Neuron (in vitro differentiated cells): Measurements from ENCODE around the gene KLHL14.

Source experiments
- H2AFZ ChIP-seq: one replicate; pipeline ENCODE4 v1.6.1; 2013; ENCODE audit warnings: low read depth, mild to moderate bottlenecking, inconsistent platforms, low read length, moderate library complexity
- H3K27me3 ChIP-seq: one replicate; pipeline ENCODE4 v1.6.1; 2013; ENCODE audit warnings: low read length; ENCODE audit not compliant: insufficient read depth
- H3K36me3 ChIP-seq: one replicate; pipeline ENCODE4 v1.6.1; 2013; ENCODE audit warnings: low read length; ENCODE audit not compliant: insufficient read depth
- H3K4me1 ChIP-seq: one replicate; pipeline ENCODE4 v1.6.1; 2013; ENCODE audit warnings: low read length; ENCODE audit not compliant: insufficient read depth
- H3K4me3 ChIP-seq: 2 replicates; pipeline ENCODE4 v1.5.1; 2013; ENCODE audit warnings: mild to moderate bottlenecking, low read length, moderate library complexity
- H3K9me3 ChIP-seq: one replicate; pipeline ENCODE4 v1.6.1; 2013; ENCODE audit warnings: low read length

The KLHL14 gene

GRCh38 chr18:32764611-32765244, 8.1 kb downstream of the KLHL14 start:
- H3K36me3 ChIP-seq: no peaks in the 10 kb centered on the region
- H3K4me3 ChIP-seq: no peak overlapping the region
- H3K27me3 ChIP-seq: peaks cover 5% of the 10 kb centered on the region
- no peaks in the 10 kb centered on the region for H3K9me3 ChIP-seq
- H2AFZ ChIP-seq: no peak overlapping the region
- peaks cover 6% of the 10 kb centered on the region for H3K4me1 ChIP-seq

DNA sequence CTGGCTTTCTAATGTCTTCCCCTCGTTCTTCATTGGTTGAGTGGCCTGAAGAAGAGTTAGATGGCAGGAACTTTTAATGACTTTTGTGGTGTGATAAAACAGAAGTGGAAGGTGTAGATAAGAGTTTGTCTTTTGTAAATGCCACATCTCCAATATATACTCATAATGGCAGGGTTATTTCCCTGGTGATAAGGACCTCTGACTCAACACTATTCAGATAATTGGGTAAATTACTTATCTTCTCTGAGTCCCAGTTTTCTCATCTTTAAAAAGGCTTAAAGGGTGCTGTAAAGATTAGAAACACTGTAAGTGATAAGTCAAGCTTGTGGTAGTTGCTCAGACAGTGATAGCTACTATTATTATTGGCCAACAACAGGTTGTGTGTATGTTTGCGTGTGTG, 9.5 kb downstream of the KLHL14 start:
- H3K27me3 ChIP-seq: no peaks in the 10 kb centered on the region
- no peaks in the 10 kb centered on the region for H3K36me3 ChIP-seq
- H2AFZ ChIP-seq: no peak overlapping the region
- H3K4me3 ChIP-seq: no peak overlapping the region
- no peaks in the 10 kb centered on the region for H3K4me1 ChIP-seq
- no peaks in the 10 kb centered on the region for H3K9me3 ChIP-seq

DNA sequence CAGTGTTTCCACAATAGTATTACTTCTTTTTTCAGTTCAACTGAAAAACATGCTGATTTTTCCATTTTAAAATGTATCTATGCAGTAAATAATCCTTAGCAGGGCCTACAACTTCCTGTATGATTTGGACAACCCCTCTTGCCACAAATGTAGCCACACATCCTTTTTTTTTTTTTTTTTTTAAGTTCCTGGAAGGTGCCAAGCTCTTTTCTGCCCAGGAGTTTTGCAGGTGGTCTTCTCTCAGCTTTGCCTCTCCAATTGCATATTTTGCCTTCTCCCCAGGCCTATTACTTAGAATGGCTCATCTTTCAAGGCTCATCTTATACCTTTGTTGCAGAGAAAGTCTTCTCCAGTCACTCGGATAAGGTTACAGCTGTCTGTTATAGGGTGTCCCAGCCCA, 11.6 kb downstream of the KLHL14 start:
- Histone ChIP-seq H2AFZ (no peak overlapping the region), H3K4me1 (no peaks in the 10 kb centered on the region), H3K9me3 (no peaks in the 10 kb centered on the region), H3K36me3 (no peaks in the 10 kb centered on the region), H3K27me3 (no peaks in the 10 kb centered on the region), H3K4me3 (no peak overlapping the region)

- Histone ChIP-seq H3K4me3 (no peak overlapping the region), H3K4me1 (no peaks in the 10 kb centered on the region), H3K36me3 (no peaks in the 10 kb centered on the region), H3K27me3 (no peaks in the 10 kb centered on the region), H3K9me3 (no peaks in the 10 kb centered on the region), H2AFZ (no peak overlapping the region)
Measured at GRCh38 chr18:32760391-32760790, 12.4 kb downstream of the KLHL14 start.

DNA sequence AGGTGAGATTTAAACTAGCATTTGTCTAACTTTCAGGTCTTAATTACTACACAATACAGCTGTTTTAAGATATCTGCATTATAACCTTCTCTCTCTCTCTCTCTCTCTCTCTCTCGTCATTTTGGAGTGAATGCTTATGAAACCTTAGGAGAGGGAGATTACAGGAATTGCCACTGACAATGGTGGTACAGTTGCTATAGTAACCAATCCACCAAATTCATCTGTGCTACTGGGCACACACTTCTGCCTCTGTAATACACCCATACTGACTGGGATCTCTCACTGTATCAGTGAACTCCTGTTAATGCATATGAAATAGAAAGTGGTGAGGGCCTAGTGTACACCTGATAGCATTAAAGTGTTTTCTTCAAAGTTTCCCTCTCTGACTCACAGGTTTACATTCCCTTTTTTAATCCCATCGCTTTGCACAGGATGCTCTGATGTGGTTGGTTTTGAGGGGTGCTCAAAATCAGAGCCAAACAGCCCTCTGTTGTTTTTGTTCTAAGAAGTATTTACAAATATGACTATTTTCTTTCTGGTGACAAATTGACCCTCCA, 13.1 kb downstream of the KLHL14 start:
- Histone ChIP-seq H3K4me1 (peaks cover 2% of the 10 kb centered on the region), H3K27me3 (no peaks in the 10 kb centered on the region), H2AFZ (no peak overlapping the region), H3K36me3 (no peaks in the 10 kb centered on the region), H3K4me3 (no peak overlapping the region), H3K9me3 (no peaks in the 10 kb centered on the region)

- Histone ChIP-seq H3K4me3 (no peak overlapping the region), H3K4me1 (peaks cover 2% of the 10 kb centered on the region), H3K9me3 (no peaks in the 10 kb centered on the region), H2AFZ (no peak overlapping the region), H3K27me3 (no peaks in the 10 kb centered on the region), H3K36me3 (no peaks in the 10 kb centered on the region)
Measured at GRCh38 chr18:32754508-32755263, 18.1 kb downstream of the KLHL14 start.

- Histone ChIP-seq H3K27me3 (no peaks in the 10 kb centered on the region), H3K9me3 (no peaks in the 10 kb centered on the region), H3K4me1 (peaks cover 2% of the 10 kb centered on the region), H2AFZ (no peak overlapping the region), H3K4me3 (no peak overlapping the region), H3K36me3 (no peaks in the 10 kb centered on the region)
Measured at GRCh38 chr18:32753656-32754260, 19.1 kb downstream of the KLHL14 start.

DNA sequence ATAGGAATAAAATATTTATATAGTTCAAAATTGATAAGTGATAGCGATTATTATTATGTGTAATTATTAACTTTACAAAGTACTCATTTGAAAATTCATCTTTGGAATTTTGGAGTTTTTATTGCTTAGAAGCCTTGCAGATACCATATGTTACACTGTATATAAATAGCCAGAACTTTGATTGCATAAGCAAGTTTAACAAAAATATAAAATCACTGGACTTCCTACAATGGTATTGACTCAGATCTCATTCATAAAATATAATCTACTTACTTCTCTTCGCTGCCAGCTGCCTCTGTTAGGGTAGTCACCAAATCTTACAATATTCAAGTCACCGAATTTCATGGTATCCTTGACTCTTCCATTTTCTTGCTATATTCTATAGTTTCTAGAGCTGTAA, 22.5 kb downstream of the KLHL14 start:
- H3K4me1 ChIP-seq: peaks cover 2% of the 10 kb centered on the region
- no peaks in the 10 kb centered on the region for H3K9me3 ChIP-seq
- H3K27me3 ChIP-seq: no peaks in the 10 kb centered on the region
- H3K36me3 ChIP-seq: no peaks in the 10 kb centered on the region
- no peak overlapping the region for H2AFZ ChIP-seq
- no peak overlapping the region for H3K4me3 ChIP-seq

DNA sequence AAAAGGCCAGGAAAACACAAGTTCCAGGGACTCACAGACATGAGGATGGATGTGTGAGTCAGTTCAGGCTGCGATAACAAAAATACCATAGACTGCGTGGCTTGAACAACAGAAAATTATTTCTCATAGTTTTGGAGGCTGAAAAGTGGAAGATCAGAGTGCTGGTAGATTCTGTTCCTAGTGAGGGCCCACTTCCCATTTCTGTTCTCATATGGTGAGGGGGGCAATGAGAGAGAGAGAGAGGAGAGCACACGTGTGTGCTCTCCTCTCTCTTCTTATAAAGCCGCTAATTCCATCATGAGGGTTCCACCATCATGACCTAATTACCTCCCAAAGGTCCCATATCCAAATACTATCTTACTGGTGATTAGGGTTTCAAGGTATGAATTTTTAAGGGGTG, 23.0 kb downstream of the KLHL14 start:
- no peak overlapping the region for H2AFZ ChIP-seq
- H3K36me3 ChIP-seq: no peaks in the 10 kb centered on the region
- peaks cover under 1% of the 10 kb centered on the region for H3K4me1 ChIP-seq
- no peak overlapping the region for H3K4me3 ChIP-seq
- H3K27me3 ChIP-seq: no peaks in the 10 kb centered on the region
- no peaks in the 10 kb centered on the region for H3K9me3 ChIP-seq

DNA sequence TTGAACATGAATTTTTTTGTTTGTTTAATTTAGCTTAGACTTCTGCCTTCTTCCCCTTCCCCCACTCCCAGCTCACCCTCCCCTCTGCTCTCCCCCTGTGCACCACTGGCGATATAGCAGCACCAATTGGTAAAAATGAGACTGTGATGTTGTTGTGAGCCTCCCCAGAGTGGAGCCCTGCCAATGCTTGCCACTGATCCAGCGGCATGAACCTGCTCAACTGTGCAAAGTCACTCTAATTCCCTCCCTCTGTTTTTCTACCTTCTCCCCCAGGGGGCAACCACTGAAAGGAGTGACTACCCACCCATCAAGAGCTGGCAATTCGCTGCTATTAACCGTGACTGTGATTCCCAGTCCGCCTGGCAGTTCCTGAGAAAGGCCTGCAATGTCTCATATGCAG, 30.2 kb downstream of the KLHL14 start:
- H3K4me3 ChIP-seq: no peak overlapping the region
- no peaks in the 10 kb centered on the region for H3K36me3 ChIP-seq
- no peaks in the 10 kb centered on the region for H3K9me3 ChIP-seq
- H3K4me1 ChIP-seq: no peaks in the 10 kb centered on the region
- H3K27me3 ChIP-seq: no peaks in the 10 kb centered on the region
- H2AFZ ChIP-seq: no peak overlapping the region

DNA sequence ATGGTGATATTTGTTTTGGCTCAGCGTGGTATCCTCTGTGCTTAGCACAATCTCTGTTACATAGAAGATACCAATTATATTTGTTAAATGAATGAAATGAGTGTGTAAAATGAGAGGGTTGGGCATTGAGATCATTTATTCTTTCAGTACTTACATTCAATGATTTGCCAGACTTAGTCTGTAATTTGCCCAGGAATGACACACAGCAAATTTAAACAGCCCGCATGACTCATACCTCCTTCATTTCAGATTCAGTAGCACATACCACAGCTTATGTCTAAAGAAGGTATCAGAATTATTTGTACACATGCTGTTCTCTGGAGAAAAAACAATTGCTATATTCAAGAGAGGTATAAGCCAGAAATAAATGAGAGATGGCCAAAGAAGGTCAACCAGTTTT, 37.0 kb downstream of the KLHL14 start:
- no peaks in the 10 kb centered on the region for H3K9me3 ChIP-seq
- H3K36me3 ChIP-seq: no peaks in the 10 kb centered on the region
- no peak overlapping the region for H2AFZ ChIP-seq
- no peaks in the 10 kb centered on the region for H3K4me1 ChIP-seq
- no peak overlapping the region for H3K4me3 ChIP-seq
- no peaks in the 10 kb centered on the region for H3K27me3 ChIP-seq

- no peak overlapping the region for H2AFZ ChIP-seq
- no peaks in the 10 kb centered on the region for H3K36me3 ChIP-seq
- no peaks in the 10 kb centered on the region for H3K27me3 ChIP-seq
- H3K4me1 ChIP-seq: no peaks in the 10 kb centered on the region
- H3K4me3 ChIP-seq: no peak overlapping the region
- H3K9me3 ChIP-seq: no peaks in the 10 kb centered on the region
Measured at GRCh38 chr18:32734442-32734841, 38.4 kb downstream of the KLHL14 start.

DNA sequence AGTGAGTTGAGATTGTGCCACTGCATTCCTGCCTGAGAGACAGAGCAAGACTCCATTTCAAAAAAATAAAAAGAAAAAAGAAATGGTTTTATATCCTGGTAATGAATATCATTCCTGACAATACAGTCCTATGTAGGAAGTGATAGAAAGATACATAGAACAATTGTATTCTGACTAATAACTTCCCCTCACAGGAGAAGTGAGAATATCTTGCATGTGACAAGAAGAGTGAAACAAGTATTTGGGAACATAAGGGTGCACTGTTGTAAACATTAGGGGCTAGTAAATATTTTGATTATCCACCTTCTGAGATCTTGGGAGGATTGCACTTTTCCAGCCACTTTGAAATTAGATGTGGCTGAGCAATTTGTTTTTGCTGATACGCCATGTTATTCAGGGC, 40.7 kb downstream of the KLHL14 start:
- Histone ChIP-seq H3K4me3 (no peak overlapping the region), H3K9me3 (no peaks in the 10 kb centered on the region), H3K27me3 (no peaks in the 10 kb centered on the region), H2AFZ (no peak overlapping the region), H3K4me1 (no peaks in the 10 kb centered on the region), H3K36me3 (no peaks in the 10 kb centered on the region)
